22Rv1 (cell line): ENCODE results near the gene ARPC4.
"Not testable (repeated sequence)": the region's sequence is repeated elsewhere in the genome, so short reads cannot be mapped to it uniquely, and the experiment has no call there.

Experiments
- H3K27ac ChIP-seq: fragments of 450-650 bp; 2 replicates; pipeline ENCODE4 v1.5.1; 2017
- ZFX ChIP-seq: fragments of 450-650 bp; IDR thresholded peaks from 2 replicates; pipeline ENCODE4 v1.6.1; 2017; ENCODE audit warnings: antibody characterized with exemption, borderline replicate concordance
- TF ChIP-seq, protein P1 (sequence below): fragments of 450-650 bp; IDR thresholded peaks from 2 replicates; pipeline ENCODE4 v1.5.1; 2017; ENCODE audit warnings: mild to moderate bottlenecking

ARPC4 gene

DNA sequence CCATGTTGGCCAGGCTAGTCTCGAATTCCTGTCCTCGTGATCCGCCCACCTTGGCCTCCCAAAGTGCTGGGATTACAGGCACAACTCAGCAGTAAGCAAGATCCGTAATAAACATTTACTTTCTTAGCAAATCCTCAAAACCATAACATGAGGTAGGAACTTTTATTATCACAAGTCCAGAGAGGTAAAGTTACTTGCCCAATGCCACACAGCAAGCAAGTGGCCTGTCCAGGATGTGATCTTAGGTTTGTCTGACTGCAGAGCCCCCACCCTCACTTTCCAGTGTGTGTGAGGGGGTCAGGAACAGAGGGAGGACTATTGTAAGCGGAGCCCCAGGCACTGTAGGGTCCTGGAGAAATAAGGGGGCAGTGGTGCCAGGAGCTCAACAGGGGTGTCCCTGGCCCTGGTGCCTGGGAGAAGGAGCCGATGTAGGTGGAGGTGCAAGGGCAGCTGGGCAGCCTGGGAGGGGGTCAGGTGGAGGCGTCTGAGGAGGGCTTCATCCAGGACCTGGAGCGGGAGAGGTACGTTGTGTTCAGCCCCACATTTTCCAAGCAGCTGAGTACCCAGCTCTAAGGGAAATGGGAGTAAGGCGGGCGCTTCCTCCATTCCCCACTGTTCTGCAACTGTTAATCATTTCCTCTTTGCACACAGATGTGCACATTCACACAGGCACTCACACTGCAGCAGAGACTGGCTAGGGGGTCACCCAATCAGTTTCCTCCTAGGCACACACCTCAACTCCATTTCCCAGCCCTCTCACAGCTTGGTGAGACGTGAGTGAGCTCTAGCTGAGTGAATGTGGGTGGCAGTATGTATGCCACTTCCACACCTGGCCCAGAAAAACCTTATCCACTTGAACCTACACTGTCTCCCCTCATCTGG is 45.1 kb downstream of the ARPC4 start:
- TF ChIP-seq, protein P1, sequence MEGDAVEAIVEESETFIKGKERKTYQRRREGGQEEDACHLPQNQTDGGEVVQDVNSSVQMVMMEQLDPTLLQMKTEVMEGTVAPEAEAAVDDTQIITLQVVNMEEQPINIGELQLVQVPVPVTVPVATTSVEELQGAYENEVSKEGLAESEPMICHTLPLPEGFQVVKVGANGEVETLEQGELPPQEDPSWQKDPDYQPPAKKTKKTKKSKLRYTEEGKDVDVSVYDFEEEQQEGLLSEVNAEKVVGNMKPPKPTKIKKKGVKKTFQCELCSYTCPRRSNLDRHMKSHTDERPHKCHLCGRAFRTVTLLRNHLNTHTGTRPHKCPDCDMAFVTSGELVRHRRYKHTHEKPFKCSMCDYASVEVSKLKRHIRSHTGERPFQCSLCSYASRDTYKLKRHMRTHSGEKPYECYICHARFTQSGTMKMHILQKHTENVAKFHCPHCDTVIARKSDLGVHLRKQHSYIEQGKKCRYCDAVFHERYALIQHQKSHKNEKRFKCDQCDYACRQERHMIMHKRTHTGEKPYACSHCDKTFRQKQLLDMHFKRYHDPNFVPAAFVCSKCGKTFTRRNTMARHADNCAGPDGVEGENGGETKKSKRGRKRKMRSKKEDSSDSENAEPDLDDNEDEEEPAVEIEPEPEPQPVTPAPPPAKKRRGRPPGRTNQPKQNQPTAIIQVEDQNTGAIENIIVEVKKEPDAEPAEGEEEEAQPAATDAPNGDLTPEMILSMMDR, result no peak
- no peak for TF ChIP-seq ZFX
- H3K27ac ChIP-seq, result no peak overlapping the region

DNA sequence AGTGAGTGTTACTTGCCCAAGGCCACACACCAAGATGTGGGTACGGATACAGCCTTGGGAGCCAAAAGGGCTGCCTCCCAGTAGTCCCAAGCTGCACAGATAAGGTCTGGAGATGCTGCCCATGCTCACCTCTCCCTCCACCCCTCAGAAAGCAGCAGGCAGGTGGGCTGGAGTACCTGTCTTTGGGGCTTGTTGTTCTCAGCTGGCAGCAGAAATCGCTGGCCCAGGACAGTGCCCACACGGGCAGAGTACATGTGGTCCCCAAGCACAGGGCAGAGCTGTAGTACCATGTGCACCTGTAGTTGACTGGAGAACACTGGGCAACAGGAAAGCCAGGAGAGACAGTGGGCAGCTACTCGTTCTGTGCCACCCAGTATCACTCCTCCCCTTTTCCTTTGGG is 46.0 kb downstream of the ARPC4 start:
- TF ChIP-seq, protein P1, result no peak
- no peak for TF ChIP-seq ZFX
- H3K27ac ChIP-seq, result no peak overlapping the region

DNA sequence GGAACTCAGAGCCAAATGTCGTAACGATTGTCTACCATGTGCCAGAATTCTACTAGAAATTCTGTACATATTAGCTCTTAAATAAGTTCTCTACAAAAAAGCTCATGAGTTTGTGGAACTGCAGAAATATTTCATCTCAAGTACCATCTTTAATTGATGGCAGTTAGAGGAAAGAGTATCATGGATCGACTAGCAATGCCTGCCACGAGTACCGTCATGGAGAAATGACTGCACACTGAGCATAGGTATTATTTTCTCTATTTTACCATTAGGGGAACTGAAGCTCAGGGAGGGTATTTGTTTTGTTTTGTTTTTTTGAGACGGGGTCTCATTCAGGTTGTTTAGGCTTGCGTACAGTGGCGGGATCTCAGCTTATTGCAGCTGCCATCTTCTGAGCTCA is 48.1 kb downstream of the ARPC4 start:
- TF ChIP-seq, protein P1, result no peak
- TF ChIP-seq ZFX, result no peak
- H3K27ac ChIP-seq, result no peak overlapping the region

DNA sequence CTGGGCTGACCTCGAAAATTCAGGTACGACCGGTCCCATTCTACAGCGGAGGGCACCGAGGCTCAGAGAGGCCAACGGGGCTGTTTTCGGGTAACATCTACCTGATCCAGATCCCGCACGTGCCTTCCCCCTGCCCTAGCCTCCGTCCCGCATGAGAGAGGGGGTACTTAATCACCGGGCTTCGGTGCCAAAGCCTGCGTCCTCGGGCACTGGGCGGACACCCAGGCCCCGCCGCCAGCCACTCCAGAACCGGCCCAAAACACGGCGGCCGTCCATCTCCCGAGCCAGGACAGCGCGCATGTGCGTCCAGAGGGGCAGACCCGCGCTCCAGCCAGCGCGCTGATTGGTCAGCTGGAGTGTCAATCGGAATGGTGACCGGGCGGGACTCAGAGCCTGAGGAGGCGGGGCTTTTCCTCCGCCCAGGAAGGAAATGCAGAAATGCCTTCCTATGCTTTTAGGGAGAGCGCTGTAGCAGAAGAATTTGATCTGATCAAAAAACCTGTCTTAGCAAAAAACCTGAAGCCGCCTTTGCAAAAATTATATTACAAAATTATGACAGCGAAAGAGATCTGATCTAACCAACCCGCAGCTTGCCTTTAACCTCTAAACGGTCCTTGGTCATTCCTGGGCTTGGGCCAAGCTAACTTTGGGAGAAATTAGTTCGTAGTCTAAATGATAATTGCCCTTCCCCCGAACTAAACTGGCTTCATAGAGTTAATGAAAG is 51.0 kb downstream of the ARPC4 start, which contains the start of gene RPUSD3:
RPUSD3 (minus strand) TSS at position 294 of the 724 bp plus-strand sequence; CDS start at position 276, 18 bp downstream.
- TF ChIP-seq ZFX, result no peak
- TF ChIP-seq, protein P1, result no peak
- peak within 1 kb of the TSS; percentile 85 for H3K27ac ChIP-seq

DNA sequence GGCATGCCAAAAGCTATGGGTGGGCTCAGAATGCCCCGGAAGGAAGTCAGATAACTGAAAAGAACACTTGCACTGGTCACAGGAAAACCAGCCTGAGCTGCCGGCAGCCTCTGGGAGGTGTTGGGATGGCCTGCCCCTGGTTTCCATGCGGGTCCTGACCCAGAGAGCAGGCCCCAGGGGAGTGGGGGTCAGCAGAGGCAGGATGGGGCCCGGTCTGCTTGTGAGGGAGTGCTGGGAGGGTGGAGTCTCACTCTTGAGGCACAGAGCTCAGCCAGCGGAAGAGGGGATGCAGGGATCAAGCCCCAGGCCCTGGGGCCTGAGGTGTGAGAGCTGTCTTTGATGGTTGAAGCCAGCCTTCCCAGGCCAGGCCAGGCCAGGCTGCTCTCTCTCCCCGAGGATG is 53.3 kb downstream of the ARPC4 start:
- TF ChIP-seq, protein P1, result no peak
- no peak for TF ChIP-seq ZFX
- no peak overlapping the region for H3K27ac ChIP-seq

DNA sequence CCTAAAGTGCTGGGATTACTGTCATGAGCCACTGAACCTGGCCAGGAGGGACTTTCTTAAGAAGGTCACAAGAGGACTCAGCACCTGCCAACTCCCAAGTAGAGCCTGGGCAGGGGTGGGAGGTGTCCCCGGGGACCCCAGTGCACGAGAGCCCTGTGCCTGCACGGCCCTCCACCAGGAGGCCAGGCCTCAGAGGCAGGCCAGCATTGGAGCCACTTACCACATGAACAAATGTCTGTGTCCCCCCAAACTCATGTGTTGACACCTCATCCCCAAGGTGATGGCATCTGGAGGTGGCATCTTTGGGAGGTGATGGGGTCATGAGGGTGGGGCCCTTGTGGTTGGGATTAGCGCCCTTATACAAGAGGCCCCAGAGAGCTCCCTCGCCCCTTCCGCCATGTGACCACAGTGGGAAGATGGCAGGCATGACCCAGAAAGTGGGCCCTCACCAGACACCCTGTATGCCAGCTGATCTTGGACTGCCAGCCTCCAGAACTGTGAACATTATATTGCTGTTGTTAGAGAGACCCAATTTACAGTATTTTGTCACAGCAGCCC is 54.1 kb downstream of the ARPC4 start:
- H3K27ac ChIP-seq, result no peak overlapping the region
- no peak for TF ChIP-seq ZFX
- TF ChIP-seq, protein P1, result no peak

DNA sequence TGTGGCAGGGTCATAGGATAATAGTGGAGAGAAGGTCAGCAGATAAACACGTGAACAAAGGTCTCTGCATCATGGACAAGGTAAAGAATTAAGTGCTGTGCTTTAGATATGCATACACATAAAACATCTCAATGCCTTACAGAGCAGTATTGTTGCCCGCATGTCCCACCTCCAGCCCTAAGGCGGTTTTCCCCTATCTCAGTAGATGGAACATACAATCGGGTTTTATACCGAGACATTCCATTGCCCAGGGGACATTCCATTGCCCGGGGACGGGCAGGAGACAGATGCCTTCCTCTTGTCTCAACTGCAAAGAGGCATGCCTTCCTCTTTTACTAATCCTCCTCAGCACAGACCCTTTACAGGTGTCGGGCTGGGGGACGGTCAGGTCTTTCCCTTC is 55.0 kb downstream of the ARPC4 start:
- not testable (repeated sequence) for H3K27ac ChIP-seq
